BLaER1 treated with 17β-estradiol and CSF1 and Interleukin-3, amounts not matched to agents 10 nM and 100 nM (cell line): ENCODE results near the gene MPHOSPH8.

ENCODE experiments used
- H3K27ac ChIP-seq, 11 experiments: shearing (Covaris generic); formaldehyde crosslinking; 2 replicates each; pipeline ENCODE4 v1.8.1; 2022
- H3K27me3 ChIP-seq, 11 experiments: shearing (Covaris generic); formaldehyde crosslinking; 2 replicates each; pipeline ENCODE4 v1.8.1; 2022
- H3K36me3 ChIP-seq, 11 experiments: shearing (Covaris generic); formaldehyde crosslinking; 2 replicates each; pipeline ENCODE4 v1.8.1; 2022
- H3K4me1 ChIP-seq, 10 experiments: shearing (Covaris generic); formaldehyde crosslinking; 2 replicates each; pipeline ENCODE4 v1.8.1; 2022
- H3K4me2 ChIP-seq, 11 experiments: shearing (Covaris generic); formaldehyde crosslinking; 2 replicates each; pipeline ENCODE4 v1.8.1; 2022
- H3K4me3 ChIP-seq, 10 experiments: shearing (Covaris generic); formaldehyde crosslinking; 2 replicates each; pipeline ENCODE4 v1.8.1; 2022
- H3K9ac ChIP-seq, 11 experiments: shearing (Covaris generic); formaldehyde crosslinking; 2 replicates each; pipeline ENCODE4 v1.8.1; 2022
- H3K9me3 ChIP-seq, 11 experiments: shearing (Covaris generic); formaldehyde crosslinking; replicated peaks in 1 of 11; 2 replicates each; pipeline ENCODE4 v1.8.1; 2022
- H4K20me1 ChIP-seq, 11 experiments: shearing (Covaris generic); formaldehyde crosslinking; 2 replicates each; pipeline ENCODE4 v1.8.1; 2022
- Cebpa-rat ChIP-seq, 11 experiments: shearing (Covaris generic); IDR thresholded peaks; 2 replicates each; pipeline ENCODE4 v1.8.1; 2022

Gene MPHOSPH8, protein sequence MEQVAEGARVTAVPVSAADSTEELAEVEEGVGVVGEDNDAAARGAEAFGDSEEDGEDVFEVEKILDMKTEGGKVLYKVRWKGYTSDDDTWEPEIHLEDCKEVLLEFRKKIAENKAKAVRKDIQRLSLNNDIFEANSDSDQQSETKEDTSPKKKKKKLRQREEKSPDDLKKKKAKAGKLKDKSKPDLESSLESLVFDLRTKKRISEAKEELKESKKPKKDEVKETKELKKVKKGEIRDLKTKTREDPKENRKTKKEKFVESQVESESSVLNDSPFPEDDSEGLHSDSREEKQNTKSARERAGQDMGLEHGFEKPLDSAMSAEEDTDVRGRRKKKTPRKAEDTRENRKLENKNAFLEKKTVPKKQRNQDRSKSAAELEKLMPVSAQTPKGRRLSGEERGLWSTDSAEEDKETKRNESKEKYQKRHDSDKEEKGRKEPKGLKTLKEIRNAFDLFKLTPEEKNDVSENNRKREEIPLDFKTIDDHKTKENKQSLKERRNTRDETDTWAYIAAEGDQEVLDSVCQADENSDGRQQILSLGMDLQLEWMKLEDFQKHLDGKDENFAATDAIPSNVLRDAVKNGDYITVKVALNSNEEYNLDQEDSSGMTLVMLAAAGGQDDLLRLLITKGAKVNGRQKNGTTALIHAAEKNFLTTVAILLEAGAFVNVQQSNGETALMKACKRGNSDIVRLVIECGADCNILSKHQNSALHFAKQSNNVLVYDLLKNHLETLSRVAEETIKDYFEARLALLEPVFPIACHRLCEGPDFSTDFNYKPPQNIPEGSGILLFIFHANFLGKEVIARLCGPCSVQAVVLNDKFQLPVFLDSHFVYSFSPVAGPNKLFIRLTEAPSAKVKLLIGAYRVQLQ

DNA sequence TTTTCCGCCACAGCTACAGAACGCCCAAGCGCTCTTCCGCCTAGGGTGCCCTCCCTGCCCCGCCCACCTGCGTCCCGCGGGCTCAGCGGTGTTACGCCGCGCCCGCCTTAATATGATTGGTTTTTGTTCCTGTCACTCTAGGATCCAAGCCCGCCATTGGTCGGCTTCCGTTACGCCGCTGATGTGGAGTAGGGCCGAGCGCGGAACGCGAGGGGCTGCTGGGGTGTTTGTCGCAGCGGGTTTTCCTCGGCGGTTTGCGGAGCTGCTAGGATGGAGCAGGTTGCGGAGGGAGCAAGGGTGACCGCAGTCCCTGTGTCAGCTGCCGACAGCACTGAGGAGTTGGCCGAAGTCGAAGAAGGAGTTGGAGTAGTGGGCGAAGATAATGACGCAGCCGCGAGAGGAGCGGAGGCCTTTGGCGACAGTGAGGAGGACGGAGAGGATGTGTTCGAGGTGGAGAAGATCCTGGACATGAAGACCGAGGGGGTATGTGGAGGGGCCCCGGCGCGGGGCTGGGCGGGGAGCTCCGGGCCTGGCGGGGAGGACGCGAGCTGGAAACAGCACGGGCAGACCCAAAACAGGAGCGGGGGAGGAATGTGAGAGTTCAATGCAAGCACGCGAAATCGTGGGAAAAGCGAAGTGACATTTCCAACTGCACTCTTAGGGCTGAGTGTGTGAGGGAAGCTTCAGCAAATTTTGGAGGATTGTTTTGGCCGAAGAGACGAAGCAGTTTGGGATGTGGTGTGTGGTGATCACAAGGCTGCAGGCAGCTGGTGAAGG lies at the start of gene MPHOSPH8:
Gene MPHOSPH8 (plus strand): TSS at position 181 of the 777 bp plus-strand sequence. CDS start 90 bp downstream, at position 271.
- Histone ChIP-seq H4K20me1 (peaks cover 21 to 47% (median 36%) of the 10 kb centered on the region in 11 experiments; a peak in 18 of 22 replicates), H3K4me3 (peak within 1 kb of the TSS; percentile 71 to 93 (median 86)), H3K4me2 (peak within 1 kb of the TSS; percentile 79 to 95 (median 91)), H3K4me1 (peaks cover 16 to 30% (median 21%) of the 10 kb centered on the region in 10 experiments), H3K9ac (peak within 1 kb of the TSS; percentile 81 to 92 (median 86)), H3K27me3 (no peaks in the 10 kb centered on the region), H3K36me3 (peaks cover 0 to 31% (median 24%) of the 10 kb centered on the region in 11 experiments; a peak in 20 of 22 replicates), H3K27ac (peak within 1 kb of the TSS; percentile 66 to 88 (median 82)), H3K9me3 (peaks cover 3 to 23% (median 20%) of the 10 kb centered on the region in 11 experiments; a peak in 19 of 22 replicates)
- TF ChIP-seq Cebpa-rat (IDR thresholded peaks at IDR 0.05), result no peak

DNA sequence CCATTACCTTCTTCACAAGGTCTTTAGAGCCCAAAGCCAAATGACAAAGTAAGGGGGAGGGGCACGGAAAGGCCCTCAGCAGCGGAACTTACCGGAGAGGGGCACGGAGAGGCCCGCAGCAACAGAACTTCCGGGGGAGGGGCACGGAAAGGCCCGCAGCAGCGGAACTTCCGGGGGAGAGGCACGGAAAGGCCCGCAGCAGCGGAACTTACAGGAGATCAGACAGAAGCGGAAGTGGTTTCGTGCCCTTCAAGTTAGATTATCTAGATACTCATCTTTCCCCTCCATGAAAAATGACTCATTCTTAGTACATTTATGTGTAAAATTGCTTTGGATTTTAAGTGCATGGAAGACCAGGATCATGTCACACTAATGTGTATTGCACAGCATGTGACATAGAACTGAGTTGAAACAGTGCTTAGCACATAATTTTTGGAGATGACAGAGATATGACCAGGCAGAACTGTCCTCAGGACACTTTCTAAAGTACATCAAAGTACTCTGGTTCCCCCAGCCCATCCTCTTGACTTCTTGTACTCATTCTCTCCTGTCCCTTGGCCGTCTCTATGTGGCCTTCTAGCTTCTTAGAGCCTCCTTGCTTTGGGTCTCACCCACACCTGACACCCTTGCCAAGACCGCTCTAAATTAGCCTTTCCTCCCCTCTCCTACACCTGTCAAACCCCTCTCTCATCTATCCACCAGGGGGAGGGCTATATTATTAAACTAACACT lies 46.4 kb upstream of the MPHOSPH8 start:
- Histone ChIP-seq H3K4me3 (peak overlapping the region; percentile 42 to 69 (median 57)), H3K9ac (peak overlapping the region in 3 of 11 experiments; percentile 43 to 58 (median 47); a peak in 5 of 22 replicates), H3K27me3 (no peaks in the 10 kb centered on the region), H3K4me1 (peaks cover 13 to 23% (median 19%) of the 10 kb centered on the region in 10 experiments), H3K4me2 (peak overlapping the region; percentile 56 to 88 (median 76)), H4K20me1 (no peaks in the 10 kb centered on the region), H3K27ac (peak overlapping the region; percentile 41 to 77 (median 60); a peak in 21 of 22 replicates), H3K9me3 (peaks cover 0 to 22% (median 10%) of the 10 kb centered on the region in 11 experiments; a peak in 16 of 22 replicates), H3K36me3 (no peaks in the 10 kb centered on the region)
- no peak for TF ChIP-seq Cebpa-rat (IDR thresholded peaks at IDR 0.05)

DNA sequence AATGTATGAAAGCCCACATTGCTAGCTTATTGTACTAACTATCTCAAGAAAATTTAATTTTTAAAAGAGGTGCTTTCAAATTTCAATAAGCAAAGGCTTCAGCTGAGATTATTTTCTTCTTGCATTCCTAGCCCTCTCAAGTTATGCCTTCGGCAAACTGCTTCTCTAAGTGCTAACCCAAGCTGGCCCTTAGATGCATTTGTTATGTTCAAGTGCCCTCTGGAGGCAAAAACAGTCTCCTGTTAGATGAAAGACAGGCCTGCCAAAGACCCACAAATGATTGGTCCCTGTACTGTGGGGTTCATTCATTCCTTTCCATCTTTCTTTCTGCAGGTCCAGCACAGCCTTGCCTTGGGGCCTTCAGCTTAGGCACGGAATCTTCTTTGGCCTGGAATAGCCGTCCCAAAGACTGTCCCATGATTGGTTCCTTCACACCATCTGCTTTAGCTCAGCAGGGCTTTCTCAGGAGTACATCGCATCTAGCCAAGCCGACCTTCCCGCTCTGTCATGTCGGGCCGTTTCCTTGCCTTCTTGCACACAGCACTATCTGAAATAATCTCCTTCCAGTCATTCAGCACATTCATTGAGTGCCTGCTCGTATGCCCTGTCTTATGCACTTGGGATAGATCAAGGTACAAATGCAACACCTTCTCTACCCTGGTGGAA lies 45.7 kb upstream of the MPHOSPH8 start:
- Histone ChIP-seq H3K9ac (peak overlapping the region in 2 of 11 experiments; percentile 4 to 43; a peak in 3 of 22 replicates), H3K4me2 (peak overlapping the region; percentile 56 to 88 (median 76)), H4K20me1 (no peaks in the 10 kb centered on the region), H3K27me3 (no peaks in the 10 kb centered on the region), H3K27ac (peak overlapping the region in 8 of 11 experiments; percentile 55 to 77 (median 67); a peak in 14 of 22 replicates), H3K9me3 (peaks cover 0 to 22% (median 10%) of the 10 kb centered on the region in 11 experiments; a peak in 16 of 22 replicates), H3K4me1 (peaks cover 13 to 30% (median 24%) of the 10 kb centered on the region in 10 experiments), H3K4me3 (peak overlapping the region in 7 of 10 experiments; percentile 42 to 69 (median 58); a peak in 11 of 20 replicates), H3K36me3 (no peaks in the 10 kb centered on the region)
- TF ChIP-seq Cebpa-rat (IDR thresholded peaks at IDR 0.05), result no peak

DNA sequence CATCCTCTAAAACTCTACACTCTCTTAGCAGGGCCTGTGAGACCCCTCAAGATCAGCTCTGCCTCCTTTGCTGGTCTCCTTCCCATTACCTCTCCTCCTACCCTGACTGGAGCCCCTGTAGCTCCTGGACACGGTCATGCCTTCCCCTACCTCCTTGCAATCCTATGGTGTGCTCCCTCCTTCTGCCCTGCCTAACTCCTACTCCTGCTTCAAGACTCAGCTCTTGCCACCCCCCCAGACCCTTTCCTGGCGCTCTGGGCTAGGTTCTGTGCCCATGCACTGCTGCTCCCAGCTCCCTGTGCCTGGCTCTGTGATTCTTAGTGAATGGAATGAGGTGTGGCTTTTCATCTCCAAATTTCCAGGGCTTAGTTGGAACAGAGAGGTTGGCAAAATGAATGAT lies 44.1 kb upstream of the MPHOSPH8 start:
- TF ChIP-seq Cebpa-rat (IDR thresholded peaks at IDR 0.05), result no peak
- H3K27ac ChIP-seq, result no peak overlapping the region
- H3K9me3 ChIP-seq, result peaks cover 0 to 20% (median 10%) of the 10 kb centered on the region in 11 experiments; a peak in 16 of 22 replicates
- H3K4me3 ChIP-seq, result no peak overlapping the region
- H3K36me3 ChIP-seq, result no peaks in the 10 kb centered on the region
- no peak overlapping the region for H3K9ac ChIP-seq
- H3K4me1 ChIP-seq, result peaks cover 13 to 40% (median 28%) of the 10 kb centered on the region in 10 experiments
- no peak overlapping the region for H3K4me2 ChIP-seq
- no peaks in the 10 kb centered on the region for H4K20me1 ChIP-seq
- no peaks in the 10 kb centered on the region for H3K27me3 ChIP-seq

DNA sequence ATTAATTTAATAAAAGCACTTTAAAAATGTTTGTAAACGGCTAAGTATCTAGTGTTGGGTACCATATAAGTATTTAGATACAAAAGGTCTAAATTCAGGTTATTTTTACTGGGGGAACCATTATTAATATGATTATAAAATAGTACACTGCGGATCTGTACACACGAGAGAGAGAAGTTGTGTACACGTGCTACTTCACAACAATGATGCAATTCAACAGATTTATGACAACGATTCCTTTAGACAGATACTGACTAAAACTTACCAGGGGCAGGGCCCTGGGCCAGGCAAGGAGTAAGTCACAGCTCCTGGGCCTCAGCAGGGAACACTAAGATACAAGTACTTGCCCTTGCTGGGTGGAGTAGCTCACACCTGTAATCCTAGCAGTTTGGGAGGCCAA lies 43.0 kb upstream of the MPHOSPH8 start:
- no peak overlapping the region for H3K27ac ChIP-seq
- no peak for TF ChIP-seq Cebpa-rat (IDR thresholded peaks at IDR 0.05)
- peaks cover 13 to 40% (median 28%) of the 10 kb centered on the region in 10 experiments for H3K4me1 ChIP-seq
- no peak overlapping the region for H3K4me2 ChIP-seq
- H3K9ac ChIP-seq, result no peak overlapping the region
- no peaks in the 10 kb centered on the region for H4K20me1 ChIP-seq
- peaks cover 0 to 12% (median 10%) of the 10 kb centered on the region in 11 experiments; a peak in 15 of 22 replicates for H3K9me3 ChIP-seq
- H3K36me3 ChIP-seq, result no peaks in the 10 kb centered on the region
- no peak overlapping the region for H3K4me3 ChIP-seq
- no peaks in the 10 kb centered on the region for H3K27me3 ChIP-seq

DNA sequence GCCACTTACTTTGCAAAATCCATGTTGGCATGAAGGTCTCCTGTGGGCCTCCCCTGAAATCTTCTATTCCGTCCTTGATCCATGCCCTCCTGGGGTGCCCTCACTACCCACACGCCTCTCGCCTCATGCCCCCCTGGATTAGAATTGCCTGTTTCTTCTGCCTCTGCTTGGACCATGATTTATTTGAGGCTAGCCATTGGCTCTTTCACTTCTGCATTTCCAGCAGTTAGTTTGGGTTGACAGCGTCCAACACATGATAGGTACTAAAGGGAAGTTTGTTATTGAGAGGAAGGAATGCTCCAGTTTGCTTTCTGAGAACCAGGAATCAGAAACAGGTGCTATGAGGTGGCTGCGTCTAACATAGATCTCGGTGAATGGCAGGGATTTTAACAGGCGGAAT lies 41.6 kb upstream of the MPHOSPH8 start:
- no peak for TF ChIP-seq Cebpa-rat (IDR thresholded peaks at IDR 0.05)
- Histone ChIP-seq H3K4me3 (no peak overlapping the region), H3K4me1 (peaks cover 6 to 34% (median 23%) of the 10 kb centered on the region in 10 experiments)

DNA sequence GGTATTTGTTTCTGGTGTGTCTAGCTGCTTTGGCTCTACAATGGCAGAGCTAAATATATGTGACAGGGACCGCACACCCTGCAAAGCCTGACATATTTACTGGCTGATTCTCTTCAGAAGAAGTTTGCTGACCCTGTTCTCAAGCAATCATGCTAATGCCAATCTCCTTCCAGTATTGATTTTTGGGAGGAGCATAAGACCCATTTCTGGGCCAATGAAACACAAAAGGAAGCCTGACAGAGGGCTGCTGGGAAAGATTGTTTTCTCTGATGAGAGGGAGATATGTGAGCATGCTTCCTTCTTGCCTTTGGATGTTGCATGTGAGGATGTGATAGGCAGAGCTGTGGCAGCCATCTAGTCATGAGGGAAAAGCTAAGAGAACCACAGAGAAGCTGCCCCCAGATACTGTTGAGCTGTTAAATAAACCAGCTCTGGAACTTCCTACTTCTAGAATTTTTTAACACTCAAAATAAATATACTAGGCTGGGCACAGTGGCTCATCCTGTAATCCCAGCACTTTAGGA lies 40.7 kb upstream of the MPHOSPH8 start:
- peak overlapping the region in 3 of 11 experiments; percentile 12 to 68 (median 48); a peak in 5 of 22 replicates for H3K4me2 ChIP-seq
- H3K27ac ChIP-seq, result no peak overlapping the region
- no peaks in the 10 kb centered on the region for H3K9me3 ChIP-seq
- no peak overlapping the region for H3K9ac ChIP-seq
- H4K20me1 ChIP-seq, result no peaks in the 10 kb centered on the region
- H3K36me3 ChIP-seq, result no peaks in the 10 kb centered on the region
- no peaks in the 10 kb centered on the region for H3K27me3 ChIP-seq
- no peak overlapping the region for H3K4me3 ChIP-seq
- TF ChIP-seq Cebpa-rat (IDR thresholded peaks at IDR 0.05), result no peak
- H3K4me1 ChIP-seq, result peaks cover 0 to 27% (median 16%) of the 10 kb centered on the region in 10 experiments; a peak in 12 of 20 replicates

More for the DNA sequence above, 41.6 kb upstream of the MPHOSPH8 start:
- Histone ChIP-seq H3K9ac (no peak overlapping the region), H3K36me3 (no peaks in the 10 kb centered on the region), H3K9me3 (peaks cover 0 to 1% (median 0%) of the 10 kb centered on the region in 11 experiments; a peak in 3 of 22 replicates), H4K20me1 (no peaks in the 10 kb centered on the region), H3K27ac (no peak overlapping the region; a peak in 1 of 22 replicates), H3K4me2 (peak overlapping the region in 5 of 11 experiments; percentile 12 to 68 (median 46); a peak in 11 of 22 replicates), H3K27me3 (no peaks in the 10 kb centered on the region)
